Gastroesophageal sphincter (tissue), 4 donors: ENCODE results near the gene MAGEA11. TPM values are rescaled to one million over a fixed set of nuclear protein-coding genes. Genes with fewer than 3 reads are reported as not detected.
"Not testable (repeated sequence)": the region's sequence is repeated elsewhere in the genome, so short reads cannot be mapped to it uniquely, and the experiment has no call there.

Experiments used
- ATAC-seq: fragments of 150-250 bp; one replicate; pipeline ENCODE4 v1.9.1; 2016; ENCODE audit warnings: mild to moderate bottlenecking, moderate library complexity
- H3K27ac ChIP-seq, 4 donors: fragments of 200-600 bp; sonication (generic) in 3 of 4; 1 replicate in 3 of 4; 2 replicates in 1 of 4; pipeline ENCODE4 v1.5.1; 2016 to 2019
- H3K27me3 ChIP-seq: fragments of 200-600 bp; sonication (generic); one replicate; pipeline ENCODE4 v1.5.1; 2019
- H3K36me3 ChIP-seq, 2 donors: fragments of 200-600 bp; sonication (generic); one replicate each; pipeline ENCODE4 v1.5.1; 2019; ENCODE audit warnings: control low read depth in 1 of 2
- H3K4me1 ChIP-seq, 3 donors: fragments of 200-600 bp; sonication (generic); 1 replicate in 2 of 3; 2 replicates in 1 of 3; pipeline ENCODE4 v1.5.1; 2016 to 2019; ENCODE audit warnings: control low read depth in 2 of 3
- H3K4me3 ChIP-seq, 2 donors: fragments of 200-600 bp; sonication (generic); one replicate each; pipeline ENCODE4 v1.5.1; 2019; ENCODE audit warnings: mild to moderate bottlenecking in 1 of 2, moderate library complexity in 1 of 2
- H3K9me3 ChIP-seq, 3 donors: fragments of 200-600 bp; sonication (generic); one replicate each; pipeline ENCODE4 v1.5.1; 2017 to 2019; ENCODE audit warnings: control low read depth in 2 of 3
- CTCF ChIP-seq, 4 experiments: fragments of 200-600 bp in 2 of 4; fragments of 450-650 bp in 2 of 4; sonication (generic) in 1 of 4; IDR thresholded peaks; one replicate each; pipeline ENCODE4 v1.5.1; 2017 to 2019; ENCODE audit warnings: antibody characterized with exemption in 4 of 4, mild to moderate bottlenecking in 2 of 4, moderate library complexity in 2 of 4
- EP300 ChIP-seq: sonication (generic); formaldehyde crosslinking; IDR thresholded peaks from one replicate; pipeline ENCODE4 v1.6.1; 2017; ENCODE audit warnings: antibody characterized with exemption, mild to moderate bottlenecking
- POLR2A ChIP-seq, 2 donors: fragments of 450-650 bp; IDR thresholded peaks; one replicate each; pipeline ENCODE4 v1.6.1; 2017; ENCODE audit warnings: antibody characterized with exemption in 2 of 2, mild to moderate bottlenecking in 2 of 2, moderate library complexity in 1 of 2
- POLR2AphosphoS5 ChIP-seq: sonication (generic); formaldehyde crosslinking; IDR thresholded peaks from one replicate; pipeline ENCODE4 v1.6.1; 2017; ENCODE audit warnings: antibody characterized with exemption
- WGBS, 2 donors: methylation state at CpG; one replicate each; pipeline ENCODE4 v1.1.5; 2018; ENCODE audit warnings: low coverage in 1 of 2; 5-methylcytosine and 5-hydroxymethylcytosine counted together
- total RNA-seq, 4 donors: library from RNA; depleted of rRNA; stranded (reverse); fragments of >200 nt; gene quantifications; one replicate each; pipeline ENCODE4 v1.1.0, GENCODE V29; 2016

MAGEA11 gene
- total RNA-seq, 4 donors from 2014 or later: not detected

- H3K9me3 ChIP-seq: no peaks in the 10 kb centered on the region
- no peak overlapping the region for H3K27ac ChIP-seq
- ATAC-seq: no peak
- no peaks in the 10 kb centered on the region for H3K4me1 ChIP-seq
- TF ChIP-seq CTCF (IDR thresholded peaks at IDR 0.05) (no peak), EP300 (no peak), POLR2A (IDR thresholded peaks at IDR 0.05) (no peak), POLR2AphosphoS5 (no peak)
- no peaks in the 10 kb centered on the region for H3K27me3 ChIP-seq
- no peak overlapping the region for H3K4me3 ChIP-seq
- no peaks in the 10 kb centered on the region for H3K36me3 ChIP-seq
- 60 to 100% methylated on average over 1 of the region's 1 CpG for WGBS, 2 donors
Observed at GRCh38 chrX:149691794-149692193, 20.1 kb upstream of the MAGEA11 start.

GRCh38 chrX:149692686-149693272, 19.1 kb upstream of the MAGEA11 start:
- ATAC-seq, H3K36me3 ChIP-seq, H3K9me3 ChIP-seq, H3K27ac ChIP-seq, H3K4me1 ChIP-seq, H3K27me3 ChIP-seq, H3K4me3 ChIP-seq: not testable (repeated sequence)
- 55 to 64% methylated on average over 3 to 6 of the region's 6 CpGs for WGBS, 2 donors

DNA sequence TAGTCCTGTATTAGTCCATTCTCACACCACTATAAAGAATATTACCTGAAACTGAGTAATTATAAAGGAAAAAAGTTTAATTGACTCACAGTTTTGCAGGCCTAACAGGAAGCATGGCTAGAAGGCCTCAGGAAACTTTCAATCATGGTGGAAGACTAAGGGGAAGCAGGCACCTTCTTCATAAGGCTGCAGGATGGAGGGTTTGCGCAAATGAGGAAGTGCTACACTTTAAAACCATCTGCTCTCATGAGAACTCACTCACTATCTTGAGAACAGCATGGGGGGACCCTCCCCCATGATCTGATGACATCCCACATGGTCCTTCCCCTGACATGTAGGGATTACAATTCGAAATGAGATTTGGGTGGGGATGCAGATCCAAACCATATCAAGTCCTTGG, 12.1 kb upstream of the MAGEA11 start:
- TF ChIP-seq CTCF (IDR thresholded peaks at IDR 0.05) (no peak), POLR2A (IDR thresholded peaks at IDR 0.05) (no peak), EP300 (no peak), POLR2AphosphoS5 (no peak)
- ATAC-seq: no peak
- H3K27ac ChIP-seq: no peak overlapping the region

GRCh38 chrX:149704664-149705063, 7.2 kb upstream of the MAGEA11 start:
- Histone ChIP-seq H3K4me3 (no peak overlapping the region), H3K27me3 (no peaks in the 10 kb centered on the region), H3K9me3 (no peaks in the 10 kb centered on the region), H3K27ac (no peak overlapping the region), H3K36me3 (no peaks in the 10 kb centered on the region), H3K4me1 (no peaks in the 10 kb centered on the region)
- no peak for TF ChIP-seq EP300
- no peak for TF ChIP-seq POLR2AphosphoS5
- TF ChIP-seq POLR2A (IDR thresholded peaks at IDR 0.05): no peak
- TF ChIP-seq CTCF (IDR thresholded peaks at IDR 0.05): no peak
- no CpG with 5 or more reads among the region's 5 CpGs for WGBS, 2 donors
- ATAC-seq: no peak

More for the DNA sequence above, 12.1 kb upstream of the MAGEA11 start:
- H3K4me3 ChIP-seq: no peak overlapping the region
- H3K27me3 ChIP-seq: no peaks in the 10 kb centered on the region
- no peaks in the 10 kb centered on the region for H3K9me3 ChIP-seq
- WGBS, 2 donors: 53 to 60% methylated on average over 2 of the region's 2 CpGs
- H3K36me3 ChIP-seq: no peaks in the 10 kb centered on the region
- no peaks in the 10 kb centered on the region for H3K4me1 ChIP-seq

- 75 to 76% methylated on average over 2 of the region's 2 CpGs for WGBS, 2 donors
- Histone ChIP-seq H3K4me1 (no peaks in the 10 kb centered on the region), H3K27ac (no peak overlapping the region), H3K27me3 (no peaks in the 10 kb centered on the region), H3K36me3 (no peaks in the 10 kb centered on the region), H3K4me3 (no peak overlapping the region), H3K9me3 (no peaks in the 10 kb centered on the region)
- ATAC-seq: no peak
- TF ChIP-seq EP300: no peak
- TF ChIP-seq POLR2A (IDR thresholded peaks at IDR 0.05): no peak
- no peak for TF ChIP-seq CTCF (IDR thresholded peaks at IDR 0.05)
- no peak for TF ChIP-seq POLR2AphosphoS5
Observed at GRCh38 chrX:149707147-149707901, 4.5 kb upstream of the MAGEA11 start.
